HS-5 (cell line): ENCODE data around the gene OR56B4.

Experiments
- DNase-seq: peaks from one replicate; pipeline ENCODE4 v3.0.0-alpha.2; 2012; ENCODE audit warnings: low read depth

OR56B4 gene

DNA sequence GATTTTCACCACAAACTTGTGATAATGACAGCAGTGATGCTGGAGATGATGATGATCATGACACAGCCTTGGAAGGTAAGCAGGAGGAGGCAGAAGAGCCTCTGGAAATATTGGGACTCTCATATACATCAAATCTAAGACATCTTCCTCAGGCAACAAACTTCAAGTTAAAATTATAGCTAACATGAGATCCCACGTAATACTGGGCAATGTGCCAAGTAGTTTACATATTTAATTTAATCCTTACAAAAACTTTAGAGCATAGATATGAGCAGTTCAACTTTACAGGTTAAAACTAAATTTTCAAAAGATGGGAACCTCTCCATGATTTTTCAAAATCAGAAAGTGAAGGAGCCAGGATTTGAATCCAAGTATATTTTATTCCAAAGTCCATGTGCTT lies 43.6 kb downstream of the OR56B4 start:
- DNase-seq: no peak

DNA sequence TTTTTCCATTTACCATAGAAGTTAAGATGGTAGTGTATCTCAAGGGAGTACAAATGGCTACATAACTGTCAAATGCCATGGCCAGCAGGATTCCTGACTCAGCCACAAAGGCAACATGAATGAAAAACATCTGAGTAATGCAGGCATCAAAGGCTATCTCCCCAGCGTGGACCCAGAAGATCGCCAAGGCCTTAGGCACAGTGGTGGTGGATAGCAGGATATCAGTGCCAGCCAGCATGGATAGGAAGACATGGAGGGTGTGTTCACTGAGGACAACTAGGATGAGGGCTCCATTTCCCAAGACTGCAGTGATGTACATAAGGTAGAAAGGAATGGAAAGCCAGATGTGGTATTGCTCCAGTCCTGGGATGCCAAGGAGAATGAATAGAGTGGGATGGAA lies 44.6 kb downstream of the OR56B4 start:
- DNase-seq: no peak

DNA sequence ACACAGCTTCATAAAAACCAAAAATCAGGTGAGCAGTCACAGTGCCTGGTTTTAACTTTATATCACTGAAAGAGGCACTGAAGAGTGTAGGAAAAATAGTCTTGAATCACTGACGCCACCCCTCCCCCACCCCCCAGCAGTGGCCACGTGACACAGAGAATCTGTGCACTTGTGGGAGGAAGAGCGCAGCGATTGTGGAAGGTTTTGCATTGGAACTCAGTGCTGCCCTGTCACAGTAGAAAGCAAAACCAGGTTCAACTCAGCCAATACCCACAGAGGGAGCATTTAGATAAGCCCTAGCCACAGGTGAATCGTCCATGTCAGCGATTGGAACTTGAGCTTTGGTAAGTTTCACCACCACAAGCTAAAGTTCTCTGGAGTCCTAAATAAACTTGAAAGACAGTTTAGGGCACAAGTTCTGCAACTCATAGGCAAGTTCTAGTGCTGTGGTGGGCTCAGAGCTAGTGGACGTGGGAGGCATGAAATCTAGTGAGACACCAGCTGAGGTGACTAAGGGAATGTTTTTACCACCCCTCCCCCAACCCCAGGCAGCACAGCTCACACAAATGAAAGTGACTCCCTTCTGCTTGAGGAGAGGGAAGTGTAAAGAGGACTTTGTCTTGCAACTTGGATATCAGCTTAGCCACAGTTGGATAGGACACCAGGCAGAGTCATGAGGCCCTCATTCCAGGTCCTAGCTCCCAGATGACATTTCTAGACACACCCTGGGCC lies 49.3 kb downstream of the OR56B4 start:
- no peak for DNase-seq
